ENCODE data around the gene CAMK1D. TPM values are rescaled to one million over a fixed set of nuclear protein-coding genes. Genes with fewer than 3 reads are reported as not detected.

The CAMK1D gene
- total RNA-seq, 1 experiment from 2014 or later, result 0.63 TPM

DNA sequence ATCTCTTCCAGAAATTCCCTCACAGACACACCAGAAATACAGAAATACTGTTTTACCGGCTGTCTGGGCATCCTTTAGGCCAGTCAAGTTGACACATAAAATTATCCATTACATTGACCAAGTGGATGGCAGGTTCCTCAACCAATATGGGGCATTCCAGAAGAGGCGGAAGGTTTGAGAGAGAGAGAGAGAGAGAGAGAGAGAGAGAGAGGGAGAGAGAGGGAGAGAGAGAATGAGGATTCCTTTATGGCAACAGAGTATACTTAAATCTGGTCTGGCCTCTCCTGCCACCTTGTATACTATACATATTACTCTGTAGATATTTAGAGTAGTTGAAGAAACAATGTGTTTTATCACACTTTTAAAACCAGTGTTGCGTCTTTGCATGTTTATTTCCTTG is 214.1 kb downstream of the CAMK1D start:
- Histone ChIP-seq H2AFZ (ENCODE audit: low read length) (no peak overlapping the region), H3K9ac (ENCODE audit: low read length) (no peak overlapping the region), H3K4me2 (ENCODE audit: low read depth, low read length, poor library complexity, severe bottlenecking) (no peak overlapping the region), H4K20me1 (ENCODE audit: insufficient read depth, low read depth, low read length) (no peaks in the 10 kb centered on the region), H3K27ac (ENCODE audit: low read length) (no peak overlapping the region), H3K4me1 (ENCODE audit: low read length) (no peaks in the 10 kb centered on the region), H3K9me3 (ENCODE audit: low read length) (no peaks in the 10 kb centered on the region), H3K27me3 (ENCODE audit: low read length) (no peaks in the 10 kb centered on the region), H3K79me2 (ENCODE audit: low read length) (no peaks in the 10 kb centered on the region), H3K36me3 (ENCODE audit: insufficient read depth, low read length) (no peaks in the 10 kb centered on the region), H3K9me2 (replicated peaks; ENCODE audit: insufficient read depth, low read length) (no peaks in the 10 kb centered on the region), H3K4me3 (ENCODE audit: low read length) (no peak overlapping the region)
- DNase-seq, result no peak

DNA sequence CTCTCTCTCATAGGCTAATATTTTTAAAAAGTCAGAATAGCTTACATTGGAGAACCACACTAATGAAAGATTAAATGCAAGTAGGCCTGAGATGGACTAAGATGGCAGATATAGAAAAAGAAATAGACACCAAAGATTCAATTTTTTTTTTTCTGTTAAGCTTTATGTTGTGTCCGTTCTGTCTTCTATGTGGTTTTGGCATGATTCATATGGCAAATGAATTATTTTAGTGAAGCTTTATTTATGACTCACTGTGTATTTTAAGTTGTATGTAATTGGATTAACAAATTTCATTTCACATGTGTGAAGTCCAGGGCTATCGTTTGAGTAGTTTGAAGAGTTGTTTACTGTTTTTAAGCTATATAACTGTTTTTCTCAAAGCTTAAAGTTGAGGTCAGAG is 214.8 kb downstream of the CAMK1D start:
- no peaks in the 10 kb centered on the region for H3K79me2 ChIP-seq (ENCODE audit: low read length)
- no peak overlapping the region for H3K27ac ChIP-seq (ENCODE audit: low read length)
- no peaks in the 10 kb centered on the region for H3K4me1 ChIP-seq (ENCODE audit: low read length)
- no peaks in the 10 kb centered on the region for H3K27me3 ChIP-seq (ENCODE audit: low read length)
- no peaks in the 10 kb centered on the region for H3K9me3 ChIP-seq (ENCODE audit: low read length)
- no peak overlapping the region for H3K9ac ChIP-seq (ENCODE audit: low read length)
- no peak overlapping the region for H3K4me3 ChIP-seq (ENCODE audit: low read length)
- H3K9me2 ChIP-seq (replicated peaks; ENCODE audit: insufficient read depth, low read length), result no peaks in the 10 kb centered on the region
- no peaks in the 10 kb centered on the region for H3K36me3 ChIP-seq (ENCODE audit: insufficient read depth, low read length)
- DNase-seq, result no peak
- H4K20me1 ChIP-seq (ENCODE audit: insufficient read depth, low read depth, low read length), result no peaks in the 10 kb centered on the region
- H2AFZ ChIP-seq (ENCODE audit: low read length), result no peak overlapping the region
- no peak overlapping the region for H3K4me2 ChIP-seq (ENCODE audit: low read depth, low read length, poor library complexity, severe bottlenecking)

GRCh38 chr10:12566161-12567115 is 217.1 kb downstream of the CAMK1D start:
- Histone ChIP-seq H3K9me2 (replicated peaks; ENCODE audit: insufficient read depth, low read length) (no peaks in the 10 kb centered on the region), H3K27ac (ENCODE audit: low read length) (no peak overlapping the region), H3K4me2 (ENCODE audit: low read depth, low read length, poor library complexity, severe bottlenecking) (no peak overlapping the region), H3K9ac (ENCODE audit: low read length) (no peak overlapping the region), H3K79me2 (ENCODE audit: low read length) (no peaks in the 10 kb centered on the region), H3K4me1 (ENCODE audit: low read length) (no peaks in the 10 kb centered on the region), H3K27me3 (ENCODE audit: low read length) (no peaks in the 10 kb centered on the region), H3K36me3 (ENCODE audit: insufficient read depth, low read length) (no peaks in the 10 kb centered on the region), H4K20me1 (ENCODE audit: insufficient read depth, low read depth, low read length) (no peaks in the 10 kb centered on the region), H3K4me3 (ENCODE audit: low read length) (no peak overlapping the region), H3K9me3 (ENCODE audit: low read length) (no peaks in the 10 kb centered on the region), H2AFZ (ENCODE audit: low read length) (no peak overlapping the region)
- no peak for DNase-seq

- Histone ChIP-seq H4K20me1 (ENCODE audit: insufficient read depth, low read depth, low read length) (no peaks in the 10 kb centered on the region), H3K27me3 (ENCODE audit: low read length) (no peaks in the 10 kb centered on the region), H3K36me3 (ENCODE audit: insufficient read depth, low read length) (no peaks in the 10 kb centered on the region), H3K79me2 (ENCODE audit: low read length) (no peaks in the 10 kb centered on the region), H3K27ac (ENCODE audit: low read length) (no peak overlapping the region), H2AFZ (ENCODE audit: low read length) (no peak overlapping the region), H3K9me2 (replicated peaks; ENCODE audit: insufficient read depth, low read length) (no peaks in the 10 kb centered on the region), H3K4me2 (ENCODE audit: low read depth, low read length, poor library complexity, severe bottlenecking) (no peak overlapping the region), H3K4me1 (ENCODE audit: low read length) (no peaks in the 10 kb centered on the region), H3K9ac (ENCODE audit: low read length) (no peak overlapping the region), H3K4me3 (ENCODE audit: low read length) (no peak overlapping the region), H3K9me3 (ENCODE audit: low read length) (no peaks in the 10 kb centered on the region)
- DNase-seq, result no peak
Observed at GRCh38 chr10:12568391-12569009, 219.2 kb downstream of the CAMK1D start.

DNA sequence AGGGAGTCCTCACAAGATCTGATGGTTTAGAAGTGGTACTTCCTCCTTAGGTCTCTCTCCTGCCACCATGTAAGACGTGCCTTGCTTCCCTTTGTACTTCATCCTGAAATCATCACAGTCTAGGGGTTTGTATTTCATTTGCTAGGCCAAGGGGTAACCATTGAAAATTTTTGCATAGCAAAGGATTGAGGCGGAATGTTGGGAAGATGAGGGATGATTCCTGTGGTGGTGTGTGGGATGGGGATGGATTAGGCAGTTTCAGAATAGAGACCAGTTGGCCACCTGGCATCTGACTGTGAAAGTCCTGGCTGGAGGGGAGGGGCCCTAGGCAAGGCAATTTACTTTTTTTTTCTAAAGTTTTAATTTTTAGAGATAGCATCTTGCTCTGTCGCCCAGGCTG is 222.9 kb downstream of the CAMK1D start:
- Histone ChIP-seq H3K27ac (ENCODE audit: low read length) (no peak overlapping the region), H3K4me2 (ENCODE audit: low read depth, low read length, poor library complexity, severe bottlenecking) (no peak overlapping the region), H2AFZ (ENCODE audit: low read length) (no peak overlapping the region), H3K36me3 (ENCODE audit: insufficient read depth, low read length) (no peaks in the 10 kb centered on the region), H3K79me2 (ENCODE audit: low read length) (no peaks in the 10 kb centered on the region), H3K27me3 (ENCODE audit: low read length) (no peaks in the 10 kb centered on the region), H3K9ac (ENCODE audit: low read length) (no peak overlapping the region), H4K20me1 (ENCODE audit: insufficient read depth, low read depth, low read length) (no peaks in the 10 kb centered on the region), H3K4me1 (ENCODE audit: low read length) (no peaks in the 10 kb centered on the region), H3K9me3 (ENCODE audit: low read length) (no peaks in the 10 kb centered on the region), H3K4me3 (ENCODE audit: low read length) (no peak overlapping the region), H3K9me2 (replicated peaks; ENCODE audit: insufficient read depth, low read length) (no peaks in the 10 kb centered on the region)
- DNase-seq, result no peak

DNA sequence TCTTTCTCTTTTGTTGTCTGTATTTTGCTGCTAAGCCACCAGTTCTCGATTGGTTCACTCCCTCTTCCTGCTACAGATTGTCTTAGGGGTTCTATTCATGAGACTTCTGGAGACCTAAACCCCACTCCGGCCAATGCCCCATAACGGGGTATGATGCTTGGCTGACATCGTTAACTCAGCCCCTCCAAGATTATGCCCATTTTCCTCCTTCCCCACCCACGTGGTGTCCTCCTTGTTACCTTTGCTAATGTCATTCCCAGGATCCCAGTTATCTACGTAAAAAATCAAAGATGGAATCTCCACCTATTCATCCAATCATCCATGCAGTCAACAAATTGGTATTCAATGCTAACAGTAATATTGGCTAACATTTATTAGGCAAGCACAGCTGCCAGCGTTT is 228.3 kb downstream of the CAMK1D start:
- no peaks in the 10 kb centered on the region for H3K79me2 ChIP-seq (ENCODE audit: low read length)
- no peaks in the 10 kb centered on the region for H3K9me2 ChIP-seq (replicated peaks; ENCODE audit: insufficient read depth, low read length)
- no peak overlapping the region for H3K9ac ChIP-seq (ENCODE audit: low read length)
- no peak overlapping the region for H3K27ac ChIP-seq (ENCODE audit: low read length)
- no peak overlapping the region for H3K4me2 ChIP-seq (ENCODE audit: low read depth, low read length, poor library complexity, severe bottlenecking)
- H3K9me3 ChIP-seq (ENCODE audit: low read length), result no peaks in the 10 kb centered on the region
- H3K36me3 ChIP-seq (ENCODE audit: insufficient read depth, low read length), result no peaks in the 10 kb centered on the region
- DNase-seq, result no peak
- no peaks in the 10 kb centered on the region for H3K4me1 ChIP-seq (ENCODE audit: low read length)
- no peak overlapping the region for H2AFZ ChIP-seq (ENCODE audit: low read length)
- no peaks in the 10 kb centered on the region for H3K27me3 ChIP-seq (ENCODE audit: low read length)
- H3K4me3 ChIP-seq (ENCODE audit: low read length), result no peak overlapping the region
- H4K20me1 ChIP-seq (ENCODE audit: insufficient read depth, low read depth, low read length), result no peaks in the 10 kb centered on the region

DNA sequence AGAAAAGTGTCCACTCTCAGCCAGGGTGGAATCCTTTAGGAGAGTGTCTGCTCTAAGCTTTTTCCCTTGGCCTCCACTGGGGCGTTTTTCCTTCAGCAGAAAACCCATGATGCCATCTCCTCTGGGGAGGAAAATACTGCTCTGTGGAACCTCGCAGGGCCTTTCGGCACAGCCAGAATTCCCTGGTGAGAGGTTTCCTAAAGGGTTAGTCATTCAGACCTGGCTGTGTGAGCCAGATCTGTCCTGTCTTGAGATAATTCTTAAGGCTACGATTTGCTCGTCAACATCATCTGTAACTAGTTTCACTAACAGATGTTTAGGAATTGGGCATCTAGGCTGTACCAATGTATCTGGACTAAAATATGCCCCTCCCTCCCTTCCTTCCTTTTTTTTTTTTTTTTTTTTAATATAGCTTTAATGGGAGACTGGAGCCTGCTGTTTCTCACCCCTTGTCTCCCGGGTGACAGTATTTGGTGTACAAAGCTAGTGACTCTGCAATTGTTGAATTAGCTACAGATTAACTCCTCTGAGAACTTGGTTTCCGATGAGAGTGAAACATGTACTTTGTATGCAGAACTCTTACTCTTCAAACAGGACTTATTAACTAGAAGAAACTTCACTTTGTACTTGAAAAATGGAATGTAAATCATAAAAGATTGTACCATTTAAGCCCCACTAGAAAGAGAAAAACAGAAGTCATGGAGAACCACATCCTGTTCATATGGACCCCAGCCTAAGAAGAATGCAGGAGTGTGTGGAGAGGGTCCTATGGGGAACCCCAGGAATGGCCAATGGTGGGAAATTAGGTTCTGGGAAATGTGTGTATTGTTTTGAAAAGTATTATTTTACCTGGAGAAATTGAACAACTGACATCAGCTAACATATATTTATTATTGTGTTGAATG is 230.9 kb downstream of the CAMK1D start:
- H3K4me2 ChIP-seq (ENCODE audit: low read depth, low read length, poor library complexity, severe bottlenecking), result no peak overlapping the region
- no peak overlapping the region for H3K4me3 ChIP-seq (ENCODE audit: low read length)
- no peaks in the 10 kb centered on the region for H4K20me1 ChIP-seq (ENCODE audit: insufficient read depth, low read depth, low read length)
- DNase-seq, result no peak
- no peaks in the 10 kb centered on the region for H3K9me3 ChIP-seq (ENCODE audit: low read length)
- no peaks in the 10 kb centered on the region for H3K79me2 ChIP-seq (ENCODE audit: low read length)
- H3K9ac ChIP-seq (ENCODE audit: low read length), result no peak overlapping the region
- H3K4me1 ChIP-seq (ENCODE audit: low read length), result no peaks in the 10 kb centered on the region
- no peak overlapping the region for H3K27ac ChIP-seq (ENCODE audit: low read length)
- no peak overlapping the region for H2AFZ ChIP-seq (ENCODE audit: low read length)
- H3K36me3 ChIP-seq (ENCODE audit: insufficient read depth, low read length), result no peaks in the 10 kb centered on the region
- no peaks in the 10 kb centered on the region for H3K27me3 ChIP-seq (ENCODE audit: low read length)
- H3K9me2 ChIP-seq (replicated peaks; ENCODE audit: insufficient read depth, low read length), result no peaks in the 10 kb centered on the region
